Colonic mucosa (tissue), 4 donors: ENCODE data around the gene SERINC5. TPM values are rescaled to one million over a fixed set of nuclear protein-coding genes. Genes with fewer than 3 reads are reported as not detected.

Source experiments
- DNase-seq: peaks from one replicate; pipeline ENCODE4 v3.0.0-alpha.2; 2020
- H3K27ac ChIP-seq: fragments of 200-600 bp; one replicate; pipeline ENCODE4 v1.8.0; 2021
- H3K27me3 ChIP-seq: fragments of 200-600 bp; one replicate; pipeline ENCODE4 v1.8.0; 2021
- H3K36me3 ChIP-seq: fragments of 200-600 bp; one replicate; pipeline ENCODE4 v1.8.0; 2021
- H3K4me1 ChIP-seq: fragments of 200-600 bp; one replicate; pipeline ENCODE4 v1.8.0; 2021; ENCODE audit warnings: mild to moderate bottlenecking
- H3K4me3 ChIP-seq: fragments of 200-600 bp; one replicate; pipeline ENCODE4 v1.8.0; 2021
- H3K9ac ChIP-seq, 2 donors: one replicate each; pipeline ENCODE4 v1.7.0; 2013; ENCODE audit warnings: control low read depth in 2 of 2, low read depth in 2 of 2, low read length in 2 of 2
- H3K9me3 ChIP-seq: fragments of 200-600 bp; one replicate; pipeline ENCODE4 v1.8.0; 2021
- intact Hi-C: fragments of 100-400 bp; cut with DNase I; formaldehyde crosslinking; loops from one replicate; pipeline ENCODE4 v1.14.1; 2022
- total RNA-seq, 2 donors: library from RNA; stranded (reverse); fragmentation: NEBNext Ultra II Directional in 1 of 2; extraction: Animal tissue kit (Norgen Biotek cat#: 25700) in 1 of 2; gene quantifications; one replicate each; pipeline ENCODE4 v1.2.1, GENCODE V29; 2021
- TF ChIP-seq, protein P1 (sequence below): fragments of 200-600 bp; IDR thresholded peaks from one replicate; pipeline ENCODE4 v1.8.0; 2022; ENCODE audit warnings: antibody characterized with exemption, mild to moderate bottlenecking
- donor health status: healthy.
- donor health status: DM: no; HTN: no; CAD: no.
- donor health status: DM: no; HTN: no; CAD: no.

SERINC5 gene
- total RNA-seq, 2 donors from 2014 or later = 138 to 141 TPM

GRCh38 chr5:80248378-80248777 lies 7.5 kb downstream of the SERINC5 start:
- H3K27ac ChIP-seq = peak overlapping the region; percentile 84

DNA sequence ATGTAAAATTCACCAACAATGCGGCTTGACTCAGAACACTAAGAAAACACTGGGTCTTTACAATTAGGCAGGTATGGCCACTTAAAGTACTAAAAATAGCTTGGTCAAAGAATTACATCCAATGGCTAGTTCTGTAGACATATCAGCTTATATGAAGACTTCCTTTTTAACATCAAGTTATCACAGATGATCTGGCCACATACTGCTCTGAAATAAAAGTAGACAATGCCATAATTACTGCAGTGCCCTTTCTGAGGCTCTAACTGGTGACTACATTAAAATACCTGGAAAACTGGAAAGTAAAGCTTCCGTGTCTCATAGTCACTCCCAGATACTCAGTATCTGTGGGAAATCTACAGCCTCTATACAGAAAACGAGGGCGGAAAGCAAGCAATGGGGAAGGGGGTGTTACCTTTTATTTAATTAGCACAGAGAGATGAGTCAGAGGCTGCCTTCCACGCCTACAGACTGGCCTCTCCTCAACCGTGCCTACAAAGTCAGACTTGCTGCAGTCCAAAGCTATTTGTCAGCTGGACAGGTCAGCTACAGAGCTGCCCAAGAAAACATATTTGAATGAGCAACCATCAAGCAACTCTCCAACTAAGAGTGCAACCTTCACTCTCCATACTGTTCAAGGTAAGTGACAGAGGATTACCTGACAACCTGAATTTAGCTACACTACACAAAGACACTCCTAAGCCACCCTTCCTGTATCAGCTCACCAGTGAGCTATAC lies 8.7 kb downstream of the SERINC5 start:
- Histone ChIP-seq H3K4me3 (no peak overlapping the region), H3K36me3 (no peaks in the 10 kb centered on the region), H3K9me3 (no peaks in the 10 kb centered on the region), H3K4me1 (peaks cover 15% of the 10 kb centered on the region), H3K27ac (peak overlapping the region; percentile 84), H3K9ac (peak overlapping the region; percentile 44 to 56), H3K27me3 (no peaks in the 10 kb centered on the region)
- TF ChIP-seq, protein P1, sequence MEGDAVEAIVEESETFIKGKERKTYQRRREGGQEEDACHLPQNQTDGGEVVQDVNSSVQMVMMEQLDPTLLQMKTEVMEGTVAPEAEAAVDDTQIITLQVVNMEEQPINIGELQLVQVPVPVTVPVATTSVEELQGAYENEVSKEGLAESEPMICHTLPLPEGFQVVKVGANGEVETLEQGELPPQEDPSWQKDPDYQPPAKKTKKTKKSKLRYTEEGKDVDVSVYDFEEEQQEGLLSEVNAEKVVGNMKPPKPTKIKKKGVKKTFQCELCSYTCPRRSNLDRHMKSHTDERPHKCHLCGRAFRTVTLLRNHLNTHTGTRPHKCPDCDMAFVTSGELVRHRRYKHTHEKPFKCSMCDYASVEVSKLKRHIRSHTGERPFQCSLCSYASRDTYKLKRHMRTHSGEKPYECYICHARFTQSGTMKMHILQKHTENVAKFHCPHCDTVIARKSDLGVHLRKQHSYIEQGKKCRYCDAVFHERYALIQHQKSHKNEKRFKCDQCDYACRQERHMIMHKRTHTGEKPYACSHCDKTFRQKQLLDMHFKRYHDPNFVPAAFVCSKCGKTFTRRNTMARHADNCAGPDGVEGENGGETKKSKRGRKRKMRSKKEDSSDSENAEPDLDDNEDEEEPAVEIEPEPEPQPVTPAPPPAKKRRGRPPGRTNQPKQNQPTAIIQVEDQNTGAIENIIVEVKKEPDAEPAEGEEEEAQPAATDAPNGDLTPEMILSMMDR = no peak
- intact Hi-C loops = no loop called here
- peak; percentile 78 for DNase-seq

More at GRCh38 chr5:80248378-80248777, 7.5 kb downstream of the SERINC5 start:
- Histone ChIP-seq H3K9me3 (no peaks in the 10 kb centered on the region), H3K4me3 (no peak overlapping the region), H3K9ac (no peak overlapping the region), H3K36me3 (no peaks in the 10 kb centered on the region), H3K27me3 (no peaks in the 10 kb centered on the region), H3K4me1 (peaks cover 15% of the 10 kb centered on the region)
- intact Hi-C loops = no loop called here
- DNase-seq = no peak
- TF ChIP-seq, protein P1 = no peak

- Histone ChIP-seq H3K9ac (no peak overlapping the region), H3K27me3 (no peaks in the 10 kb centered on the region), H3K36me3 (no peaks in the 10 kb centered on the region), H3K27ac (peak overlapping the region; percentile 84), H3K9me3 (no peaks in the 10 kb centered on the region), H3K4me3 (no peak overlapping the region), H3K4me1 (peaks cover 11% of the 10 kb centered on the region)
- TF ChIP-seq, protein P1 = no peak
- DNase-seq = no peak
- intact Hi-C loops = no loop called here
Observed at GRCh38 chr5:80246001-80246758, 9.7 kb downstream of the SERINC5 start.

GRCh38 chr5:80243567-80243966 lies 12.3 kb downstream of the SERINC5 start:
- Histone ChIP-seq H3K27me3 (no peaks in the 10 kb centered on the region), H3K9ac (no peak overlapping the region), H3K36me3 (no peaks in the 10 kb centered on the region), H3K27ac (no peak overlapping the region), H3K9me3 (no peaks in the 10 kb centered on the region), H3K4me3 (no peak overlapping the region), H3K4me1 (peaks cover 19% of the 10 kb centered on the region)
- intact Hi-C loops = no loop called here
- TF ChIP-seq, protein P1 = no peak
- no peak for DNase-seq

- Histone ChIP-seq H3K4me3 (no peak overlapping the region), H3K27me3 (no peaks in the 10 kb centered on the region), H3K9ac (no peak overlapping the region), H3K36me3 (no peaks in the 10 kb centered on the region), H3K27ac (no peak overlapping the region), H3K9me3 (no peaks in the 10 kb centered on the region), H3K4me1 (peaks cover 15% of the 10 kb centered on the region)
- intact Hi-C loops = no loop called here
- no peak for DNase-seq
- TF ChIP-seq, protein P1 = no peak
Observed at GRCh38 chr5:80242849-80243248, 13.0 kb downstream of the SERINC5 start.
